Liver (tissue), 9 donors: ENCODE measurements around the gene MMP8. TPM values are rescaled to one million over a fixed set of nuclear protein-coding genes. Genes with fewer than 3 reads are reported as not detected.
"Not testable (repeated sequence)": the region's sequence is repeated elsewhere in the genome, so short reads cannot be mapped to it uniquely, and the experiment has no call there.

Experiments used
- DNase-seq: peaks from one replicate; pipeline ENCODE4 v3.0.0-alpha.2; 2017; ENCODE audit warnings: low spot score
- H3K27ac ChIP-seq, 2 donors: one replicate each; pipeline ENCODE4 v1.7.0; 2013; ENCODE audit warnings: inconsistent platforms in 2 of 2, low read length in 2 of 2, control low read depth in 1 of 2, low read depth in 1 of 2, mild to moderate bottlenecking in 1 of 2
- H3K27me3 ChIP-seq, 4 donors: one replicate each; pipeline versions ENCODE4 v1.6.1 to v1.7.0; 2013; ENCODE audit warnings: low read length in 3 of 4, inconsistent platforms in 1 of 4, mild to moderate bottlenecking in 1 of 4, moderate library complexity in 1 of 4; ENCODE audit not compliant: control insufficient read depth in 4 of 4, insufficient read depth in 4 of 4
- H3K36me3 ChIP-seq, 4 donors: one replicate each; pipeline versions ENCODE4 v1.6.1 to v1.7.0; 2013; ENCODE audit warnings: low read length in 3 of 4, mild to moderate bottlenecking in 3 of 4, low read depth in 1 of 4, moderate library complexity in 1 of 4; ENCODE audit not compliant: control insufficient read depth in 4 of 4, insufficient read depth in 3 of 4
- H3K4me1 ChIP-seq, 4 donors: one replicate each; pipeline versions ENCODE4 v1.6.1 to v1.7.0; 2013; ENCODE audit warnings: low read length in 3 of 4, mild to moderate bottlenecking in 3 of 4, moderate library complexity in 1 of 4; ENCODE audit not compliant: control insufficient read depth in 4 of 4, insufficient read depth in 4 of 4
- H3K4me3 ChIP-seq, 3 donors: one replicate each; pipeline versions ENCODE4 v1.6.1 to v1.7.0; 2013; ENCODE audit warnings: low read length in 3 of 3, control low read depth in 1 of 3, low read depth in 1 of 3, mild to moderate bottlenecking in 1 of 3
- H3K9ac ChIP-seq, 2 donors: one replicate each; pipeline ENCODE4 v1.7.0; 2013; ENCODE audit warnings: low read length in 2 of 2, mild to moderate bottlenecking in 2 of 2, moderate library complexity in 2 of 2, control low read depth in 1 of 2, low read depth in 1 of 2
- H3K9me3 ChIP-seq, 4 donors: one replicate each; pipeline versions ENCODE4 v1.6.1 to v1.7.0; 2013; ENCODE audit warnings: low read length in 3 of 4; ENCODE audit not compliant: control insufficient read depth in 4 of 4
- EGR1 ChIP-seq, 2 donors: IDR thresholded peaks; 2 replicates each; pipeline ENCODE4 v1.6.1; 2016 to 2018; ENCODE audit warnings: antibody characterized with exemption in 2 of 2, low read depth in 2 of 2
- FOXA2 ChIP-seq: IDR thresholded peaks from 2 replicates; pipeline ENCODE4 v1.6.1; 2016; ENCODE audit warnings: antibody characterized with exemption
- HNF4A ChIP-seq, 2 donors: conservative IDR thresholded peaks; 2 replicates each; pipeline ENCODE4 v1.6.1; 2016; ENCODE audit warnings: antibody characterized with exemption in 2 of 2, mild to moderate bottlenecking in 2 of 2
- HNF4G ChIP-seq: IDR thresholded peaks from 2 replicates; pipeline ENCODE4 v1.6.1; 2016; ENCODE audit warnings: antibody characterized with exemption
- JUND ChIP-seq, 2 donors: IDR thresholded peaks; 2 replicates each; pipeline ENCODE4 v1.6.1; 2016; ENCODE audit warnings: antibody characterized with exemption in 2 of 2
- MAX ChIP-seq: IDR thresholded peaks from 2 replicates; pipeline ENCODE4 v1.6.1; 2016; ENCODE audit warnings: antibody characterized with exemption
- RAD21 ChIP-seq, 2 donors: IDR thresholded peaks; 2 replicates each; pipeline ENCODE4 v1.6.1; 2016; ENCODE audit warnings: antibody characterized with exemption in 2 of 2, mild to moderate bottlenecking in 2 of 2
- REST ChIP-seq: IDR thresholded peaks from 2 replicates; pipeline ENCODE4 v1.6.1; 2016; ENCODE audit warnings: antibody characterized with exemption, mild to moderate bottlenecking
- RXRA ChIP-seq, 2 donors: IDR thresholded peaks; 2 replicates each; pipeline ENCODE4 v1.6.1; 2017 to 2018; ENCODE audit warnings: antibody characterized with exemption in 2 of 2, mild to moderate bottlenecking in 1 of 2
- TAF1 ChIP-seq: conservative IDR thresholded peaks from 2 replicates; pipeline ENCODE4 v1.6.1; 2016; ENCODE audit warnings: antibody characterized with exemption, mild to moderate bottlenecking
- YY1 ChIP-seq: IDR thresholded peaks from 2 replicates; pipeline ENCODE4 v1.6.1; 2016; ENCODE audit warnings: antibody characterized with exemption, mild to moderate bottlenecking
- WGBS: extraction: QIAGEN DNeasy Blood & Tissue Kit; methylation state at CpG from one replicate; pipeline ENCODE4 v1.1.7; 2013; 5-methylcytosine and 5-hydroxymethylcytosine counted together
- polyA plus RNA-seq, 2 donors: library from polyadenylated mRNA; stranded (reverse) in 1 of 2; unstranded in 1 of 2; fragments of 200-250 nt in 1 of 2; fragments of >200 nt in 1 of 2; fragmentation: Nextera tagmentation in 1 of 2; extraction: Ambion mirVana in 1 of 2; gene quantifications; one replicate each; pipeline versions ENCODE4 v1.2.1 to v1.2.3, GENCODE V29; 2013 to 2015
- total RNA-seq, 2 donors: library from RNA; depleted of rRNA; stranded (reverse); fragments of >200 nt; gene quantifications; one replicate each; pipeline ENCODE4 v1.2.3, GENCODE V29; 2014
- TF ChIP-seq, protein P1 (sequence below): IDR thresholded peaks from 2 replicates; pipeline ENCODE4 v1.6.1; 2016; ENCODE audit warnings: antibody characterized with exemption
- donor health status: healthy.
- donor health status: healthy.
- donor health status: healthy.
- donor health status: healthy.
- donor health status: healthy.

MMP8 gene
- total and polyA plus RNA-seq, 4 donors: 0.15 to 3.5 (median 0.36) TPM

GRCh38 chr11:102753267-102753666, 28.5 kb upstream of the MMP8 start:
- WGBS: 97% methylated on average over 1 of the region's 1 CpG
- H3K36me3 ChIP-seq: no peaks in the 10 kb centered on the region
- no peaks in the 10 kb centered on the region for H3K9me3 ChIP-seq
- DNase-seq: no peak
- H3K4me3 ChIP-seq: no peak overlapping the region
- H3K27me3 ChIP-seq: peaks cover 0 to 6% (median 4%) of the 10 kb centered on the region in 4 donors
- no peak overlapping the region for H3K9ac ChIP-seq
- TF ChIP-seq HNF4G (no peak), FOXA2 (no peak), EGR1 (IDR thresholded peaks at IDR 0.05; ENCODE audit: low read depth in 2 of 2) (no peak), JUND (IDR thresholded peaks at IDR 0.05) (no peak), TAF1 (no peak), YY1 (no peak)
- TF ChIP-seq, protein P1, sequence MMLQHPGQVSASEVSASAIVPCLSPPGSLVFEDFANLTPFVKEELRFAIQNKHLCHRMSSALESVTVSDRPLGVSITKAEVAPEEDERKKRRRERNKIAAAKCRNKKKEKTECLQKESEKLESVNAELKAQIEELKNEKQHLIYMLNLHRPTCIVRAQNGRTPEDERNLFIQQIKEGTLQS: no peak
- H3K27ac ChIP-seq: no peak overlapping the region
- no peaks in the 10 kb centered on the region for H3K4me1 ChIP-seq

GRCh38 chr11:102751673-102752072, 26.9 kb upstream of the MMP8 start:
- no peaks in the 10 kb centered on the region for H3K4me1 ChIP-seq
- H3K9me3 ChIP-seq: no peaks in the 10 kb centered on the region
- H3K27ac ChIP-seq: no peak overlapping the region
- no peaks in the 10 kb centered on the region for H3K36me3 ChIP-seq
- DNase-seq: no peak
- no peak for TF ChIP-seq FOXA2
- no peak for TF ChIP-seq HNF4G
- no peak for TF ChIP-seq RXRA (IDR thresholded peaks at IDR 0.05)
- TF ChIP-seq TAF1: no peak
- TF ChIP-seq, protein P1: no peak
- no peak overlapping the region for H3K9ac ChIP-seq
- peaks cover 0 to 6% (median 4%) of the 10 kb centered on the region in 4 donors for H3K27me3 ChIP-seq
- H3K4me3 ChIP-seq: no peak overlapping the region

GRCh38 chr11:102749101-102749722, 24.5 kb upstream of the MMP8 start:
- Histone ChIP-seq H3K36me3 (no peaks in the 10 kb centered on the region), H3K9ac (no peak overlapping the region)
- DNase-seq: no peak

DNA sequence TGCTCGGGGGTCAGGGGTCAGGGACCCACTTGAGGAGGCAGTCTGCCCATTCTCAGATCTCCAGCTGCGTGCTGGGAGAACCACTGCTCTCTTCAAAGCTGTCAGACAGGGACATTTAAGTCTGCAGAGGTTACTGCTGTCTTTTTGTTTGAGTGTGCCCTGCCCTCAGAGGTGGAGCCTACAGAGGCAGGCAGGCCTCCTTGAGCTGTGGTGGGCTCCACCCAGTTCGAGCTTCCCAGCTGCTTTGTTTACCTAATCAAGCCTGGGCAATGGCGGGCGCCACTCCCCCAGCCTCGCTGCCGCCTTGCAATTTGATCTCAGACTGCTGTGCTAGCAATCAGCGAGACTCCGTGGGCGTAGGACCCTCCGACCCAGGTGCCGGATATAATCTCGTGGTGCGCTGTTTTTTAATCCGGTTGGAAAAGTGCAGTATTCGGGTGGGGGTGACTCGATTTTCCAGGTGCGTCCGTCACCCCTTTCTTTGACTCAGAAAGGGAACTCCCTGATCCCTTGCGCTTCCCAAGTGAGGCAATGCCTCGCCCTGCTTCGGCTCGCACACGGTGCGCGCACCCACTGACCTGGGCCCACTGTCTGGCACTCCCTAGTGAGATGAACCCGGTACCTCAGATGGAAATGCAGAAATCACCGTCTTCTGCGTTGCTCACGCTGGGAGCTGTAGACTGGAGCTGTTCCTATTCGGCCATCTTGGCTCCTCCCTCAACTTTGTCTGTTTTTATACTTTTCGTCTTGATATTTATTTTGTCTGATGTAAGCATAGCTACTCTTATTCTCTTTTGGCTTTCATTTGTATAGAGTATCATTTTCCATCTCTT, 22.2 kb upstream of the MMP8 start:
- not testable (repeated sequence) for H3K4me3 ChIP-seq, DNase-seq
- 67% methylated on average over 32 of the region's 32 CpGs for WGBS

More at GRCh38 chr11:102749101-102749722, 24.5 kb upstream of the MMP8 start:
- Histone ChIP-seq H3K27ac (no peak overlapping the region), H3K27me3 (peaks cover 0 to 6% (median 3%) of the 10 kb centered on the region in 4 donors), H3K9me3 (no peaks in the 10 kb centered on the region), H3K4me3 (no peak overlapping the region), H3K4me1 (no peaks in the 10 kb centered on the region)
- TF ChIP-seq TAF1 (no peak), HNF4A (conservative IDR thresholded peaks at IDR 0.05) (no peak), RXRA (IDR thresholded peaks at IDR 0.05) (no peak), JUND (IDR thresholded peaks at IDR 0.05) (no peak), YY1 (no peak), MAX (no peak), EGR1 (IDR thresholded peaks at IDR 0.05; ENCODE audit: low read depth in 2 of 2) (no peak), REST (no peak), RAD21 (IDR thresholded peaks at IDR 0.05) (no peak)
- TF ChIP-seq, protein P1: no peak

More for the DNA sequence above, 22.2 kb upstream of the MMP8 start:
- not testable (repeated sequence) for H3K27ac ChIP-seq, H3K9me3 ChIP-seq, H3K36me3 ChIP-seq, H3K27me3 ChIP-seq, H3K9ac ChIP-seq, H3K4me1 ChIP-seq
